GM23248 (cell line): Measurements from ENCODE around the gene MSH6. TPM values are rescaled to one million over a fixed set of nuclear protein-coding genes. Genes with fewer than 3 reads are reported as not detected.

ENCODE experiments used
- DNase-seq: peaks from one replicate; pipeline ENCODE4 v3.0.0-alpha.2; 2015
- H2AFZ ChIP-seq: fragments of 200-600 bp; sonication (generic); 2 replicates; pipeline ENCODE4 v1.6.1; 2016; ENCODE audit warnings: antibody characterized with exemption
- H3F3A ChIP-seq: fragments of 200-600 bp; sonication (generic); 2 replicates; pipeline ENCODE4 v1.6.1; 2016; ENCODE audit warnings: mild to moderate bottlenecking, antibody characterized with exemption, mixed run types; ENCODE audit not compliant: insufficient read depth
- H3K27ac ChIP-seq: fragments of 200-600 bp; sonication (generic); 2 replicates; pipeline ENCODE4 v1.5.1; 2016; ENCODE audit warnings: mild to moderate bottlenecking
- H3K27me3 ChIP-seq: fragments of 200-600 bp; sonication (generic); replicated peaks from 2 replicates; pipeline ENCODE4 v1.6.1; 2016; ENCODE audit warnings: mild to moderate bottlenecking; ENCODE audit not compliant: insufficient read depth
- H3K36me3 ChIP-seq: fragments of 200-600 bp; sonication (generic); 2 replicates; pipeline ENCODE4 v1.6.1; 2016; ENCODE audit warnings: low read depth, mild to moderate bottlenecking
- H3K4me1 ChIP-seq: fragments of 200-600 bp; sonication (generic); 2 replicates; pipeline ENCODE4 v1.6.1; 2016; ENCODE audit warnings: mild to moderate bottlenecking; ENCODE audit not compliant: insufficient read depth
- H3K4me2 ChIP-seq: fragments of 200-600 bp; sonication (generic); one replicate; pipeline ENCODE4 v1.6.1; 2016; ENCODE audit warnings: mild to moderate bottlenecking; ENCODE audit not compliant: unreplicated experiment
- H3K4me3 ChIP-seq: fragments of 200-600 bp; sonication (generic); 2 replicates; pipeline ENCODE4 v1.5.1; 2016; ENCODE audit warnings: mild to moderate bottlenecking
- H3K79me2 ChIP-seq: fragments of 200-600 bp; sonication (generic); 2 replicates; pipeline ENCODE4 v1.6.1; 2016; ENCODE audit warnings: mild to moderate bottlenecking; ENCODE audit not compliant: insufficient read depth
- H3K9ac ChIP-seq: fragments of 200-600 bp; sonication (generic); 2 replicates; pipeline ENCODE4 v1.6.1; 2016; ENCODE audit warnings: mild to moderate bottlenecking
- H3K9me2 ChIP-seq: fragments of 200-600 bp; sonication (generic); 2 replicates; pipeline ENCODE4 v1.6.1; 2016; ENCODE audit warnings: mixed run types, mild to moderate bottlenecking, moderate library complexity; ENCODE audit not compliant: insufficient read depth
- H3K9me3 ChIP-seq: fragments of 200-600 bp; sonication (generic); one replicate; pipeline ENCODE4 v1.6.1; 2017; ENCODE audit warnings: low read depth
- H4K20me1 ChIP-seq: fragments of 200-600 bp; sonication (generic); 2 replicates; pipeline ENCODE4 v1.6.0; 2016; ENCODE audit not compliant: insufficient read depth
- EZH2 ChIP-seq: fragments of 200-600 bp; sonication (generic); IDR thresholded peaks from 2 replicates; pipeline ENCODE4 v1.6.1; 2018; ENCODE audit warnings: antibody characterized with exemption, mild to moderate bottlenecking; ENCODE audit not compliant: insufficient read depth, poor library complexity, severe bottlenecking
- EZH2phosphoT487 ChIP-seq: fragments of 200-600 bp; sonication (generic); IDR thresholded peaks from 2 replicates; pipeline ENCODE4 v1.6.1; 2018; ENCODE audit warnings: antibody characterized with exemption, moderate library complexity, mild to moderate bottlenecking, low read depth; ENCODE audit not compliant: insufficient read depth
- WGBS, 2 experiments: methylation state at CpG; one replicate each; pipeline ENCODE4 v1.1.6; 2015 to 2017; ENCODE audit warnings: low lambda C conversion rate in 2 of 2, low coverage in 1 of 2; ENCODE audit errors: missing lambda C conversion rate in 2 of 2; 5-methylcytosine and 5-hydroxymethylcytosine counted together
- in situ Hi-C: fragments of 300-500 bp; cut with MboI; formaldehyde crosslinking; loops from 2 replicates; pipeline ENCODE4 v1.15.0; 2020
- polyA plus RNA-seq: library from polyadenylated mRNA; unstranded; fragments of >200 nt; fragmentation: Nextera tagmentation; extraction: Ambion mirVana; gene quantifications from 2 replicates; pipeline ENCODE4 v1.2.1, GENCODE V29; 2016
- total RNA-seq: library from RNA; depleted of rRNA; stranded (reverse); fragments of >200 nt; shearing (Covaris generic); gene quantifications from 2 replicates; pipeline ENCODE4 v1.2.3, GENCODE V29; 2014

Gene MSH6
- total and polyA plus RNA-seq, 2 experiments from 2014 or later = 35.1 to 57.8 TPM

DNA sequence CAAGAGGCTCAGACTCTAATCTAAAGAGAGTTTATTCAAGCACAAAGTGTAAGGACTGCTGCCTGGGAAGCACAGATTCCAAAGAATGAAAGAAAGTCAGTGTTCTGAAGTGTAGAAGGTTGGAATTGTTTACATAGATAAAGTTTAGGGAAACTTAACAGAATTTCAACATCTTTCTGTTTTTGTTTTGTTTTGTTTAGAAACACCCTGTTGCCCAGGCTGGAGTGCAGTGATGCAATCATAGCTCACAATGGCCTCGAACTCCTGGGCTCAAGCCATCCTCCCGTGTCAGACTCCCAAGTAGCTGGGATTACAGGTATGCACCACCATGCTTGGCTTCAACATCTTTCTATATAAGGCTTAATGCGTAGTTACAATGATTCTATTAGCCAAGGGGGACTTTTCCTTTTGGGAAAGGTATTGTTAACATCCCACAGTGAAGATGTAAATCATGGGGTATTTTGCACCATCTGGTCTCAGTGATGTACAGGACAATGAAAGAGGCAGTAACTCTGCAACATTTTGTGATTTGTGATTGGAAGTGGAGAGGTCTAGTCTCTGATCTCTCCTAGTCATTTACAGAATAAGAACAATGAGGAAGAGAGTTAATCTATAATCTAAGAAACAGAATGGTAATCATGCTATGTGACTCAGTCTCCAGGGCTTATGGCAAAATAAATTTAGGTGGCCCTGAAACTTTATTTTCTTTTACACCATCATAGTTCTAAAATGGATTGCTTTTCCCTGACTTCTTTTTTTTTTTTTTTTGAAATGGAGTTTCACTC, 45.6 kb upstream of the MSH6 start:
- WGBS, 2 experiments = 37 to 42% methylated on average over 3 of the region's 3 CpGs
- H3K27ac ChIP-seq = no peak overlapping the region
- in situ Hi-C loops = no loop called here
- DNase-seq = no peak
- H3K36me3 ChIP-seq = no peaks in the 10 kb centered on the region
- no peak overlapping the region for H3K4me2 ChIP-seq
- TF ChIP-seq EZH2 (no peak), EZH2phosphoT487 (no peak)
- no peaks in the 10 kb centered on the region for H3K9me3 ChIP-seq
- H3K4me3 ChIP-seq = no peak overlapping the region
- H3K27me3 ChIP-seq = peaks cover 35% of the 10 kb centered on the region
- no peaks in the 10 kb centered on the region for H4K20me1 ChIP-seq
- H3K4me1 ChIP-seq = no peaks in the 10 kb centered on the region
- no peaks in the 10 kb centered on the region for H3K79me2 ChIP-seq
- no peak overlapping the region for H3K9ac ChIP-seq
- H2AFZ ChIP-seq = no peak overlapping the region
- no peaks in the 10 kb centered on the region for H3K9me2 ChIP-seq
- no peaks in the 10 kb centered on the region for H3F3A ChIP-seq

DNA sequence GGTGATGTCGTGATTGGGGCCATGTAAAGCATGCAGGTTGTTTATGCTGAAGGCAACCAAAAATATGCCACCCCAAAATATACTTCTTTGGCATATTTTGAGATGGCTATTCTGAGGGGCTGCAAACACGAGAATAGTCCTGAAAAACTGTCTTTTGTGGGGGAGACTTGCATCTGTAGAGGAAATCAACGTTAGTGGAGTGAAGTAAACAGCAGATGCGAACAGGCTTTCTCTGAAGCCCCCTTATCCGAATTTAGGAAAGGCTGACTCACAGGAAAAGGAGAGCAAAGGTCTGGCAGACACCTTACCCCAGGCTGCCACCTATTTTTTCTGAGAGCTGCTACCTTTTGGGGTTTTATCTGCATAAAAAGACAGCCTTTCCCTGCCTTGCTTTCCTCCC, 44.6 kb upstream of the MSH6 start:
- in situ Hi-C loops = no loop called here

DNA sequence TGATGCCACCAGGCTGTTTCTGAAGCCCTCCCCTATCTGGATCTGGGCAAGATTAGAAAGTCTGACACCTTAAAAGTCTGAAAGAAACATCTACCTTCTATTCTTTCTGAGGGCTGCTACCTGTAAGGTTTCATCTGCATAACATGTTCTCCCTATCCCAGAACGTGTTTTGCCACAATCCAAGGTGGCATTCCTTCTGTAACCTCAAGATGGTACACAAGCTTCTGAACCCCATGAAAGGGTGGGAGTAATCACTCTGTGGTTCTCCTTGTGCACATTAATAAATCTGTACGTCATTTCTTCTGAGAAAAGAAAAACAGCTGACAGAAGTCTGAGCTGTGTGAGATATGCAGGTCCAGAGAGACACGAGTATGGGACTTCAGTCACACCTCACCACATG, 41.8 kb upstream of the MSH6 start:
- Histone ChIP-seq H3K4me2 (no peak overlapping the region), H3K9me2 (no peaks in the 10 kb centered on the region), H3K36me3 (no peaks in the 10 kb centered on the region), H3K79me2 (no peaks in the 10 kb centered on the region), H3K9me3 (no peaks in the 10 kb centered on the region), H4K20me1 (no peaks in the 10 kb centered on the region), H3F3A (no peaks in the 10 kb centered on the region), H3K27me3 (peaks cover 33% of the 10 kb centered on the region), H3K9ac (no peak overlapping the region), H3K4me3 (no peak overlapping the region), H3K27ac (no peak overlapping the region), H3K4me1 (no peaks in the 10 kb centered on the region), H2AFZ (no peak overlapping the region)
- 16 to 19% methylated on average over 3 of the region's 3 CpGs for WGBS, 2 experiments
- in situ Hi-C loops = no loop called here
- no peak for TF ChIP-seq EZH2
- no peak for TF ChIP-seq EZH2phosphoT487
- DNase-seq = no peak

More for the DNA sequence above, 44.6 kb upstream of the MSH6 start:
- Histone ChIP-seq H3K36me3 (no peaks in the 10 kb centered on the region), H3K4me1 (no peaks in the 10 kb centered on the region), H2AFZ (no peak overlapping the region), H3K9ac (no peak overlapping the region), H3K4me2 (no peak overlapping the region), H3K4me3 (no peak overlapping the region), H3F3A (no peaks in the 10 kb centered on the region), H3K79me2 (no peaks in the 10 kb centered on the region), H3K9me2 (no peaks in the 10 kb centered on the region), H3K27me3 (peaks cover 44% of the 10 kb centered on the region), H4K20me1 (no peaks in the 10 kb centered on the region), H3K27ac (no peak overlapping the region), H3K9me3 (no peaks in the 10 kb centered on the region)
- no peak for DNase-seq
- 47 to 54% methylated on average over 5 of the region's 5 CpGs for WGBS, 2 experiments
- TF ChIP-seq EZH2 (no peak), EZH2phosphoT487 (no peak)

DNA sequence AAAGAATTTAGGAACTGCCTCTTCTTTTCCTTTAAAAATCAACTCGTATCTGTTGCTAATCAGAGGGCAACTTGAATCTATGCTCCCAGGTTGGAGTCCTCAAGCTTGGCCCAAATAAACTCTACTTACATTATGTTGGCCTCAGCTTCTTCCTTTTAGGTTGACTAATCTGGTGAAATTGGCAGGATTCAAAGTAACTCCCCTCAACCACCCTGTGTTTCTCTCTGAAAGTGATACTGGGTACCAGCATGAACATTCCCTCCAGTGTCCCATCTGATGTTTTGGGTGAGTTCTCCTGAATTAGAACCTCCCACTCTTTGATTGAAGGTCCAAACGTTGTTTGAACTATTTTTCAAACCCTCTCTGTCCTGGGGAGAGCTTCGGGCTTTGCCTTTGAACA, 41.3 kb upstream of the MSH6 start:
- Histone ChIP-seq H3K27ac (no peak overlapping the region), H2AFZ (no peak overlapping the region), H3K36me3 (no peaks in the 10 kb centered on the region), H3K79me2 (no peaks in the 10 kb centered on the region), H3K4me2 (no peak overlapping the region), H3K9ac (no peak overlapping the region), H4K20me1 (no peaks in the 10 kb centered on the region), H3K4me3 (no peak overlapping the region), H3F3A (no peaks in the 10 kb centered on the region), H3K4me1 (no peaks in the 10 kb centered on the region), H3K27me3 (peaks cover 33% of the 10 kb centered on the region), H3K9me2 (no peaks in the 10 kb centered on the region), H3K9me3 (no peaks in the 10 kb centered on the region)
- WGBS, 2 experiments = 23 to 27% methylated on average over 3 of the region's 3 CpGs
- TF ChIP-seq EZH2 (no peak), EZH2phosphoT487 (no peak)
- in situ Hi-C loops = no loop called here
- DNase-seq = no peak

DNA sequence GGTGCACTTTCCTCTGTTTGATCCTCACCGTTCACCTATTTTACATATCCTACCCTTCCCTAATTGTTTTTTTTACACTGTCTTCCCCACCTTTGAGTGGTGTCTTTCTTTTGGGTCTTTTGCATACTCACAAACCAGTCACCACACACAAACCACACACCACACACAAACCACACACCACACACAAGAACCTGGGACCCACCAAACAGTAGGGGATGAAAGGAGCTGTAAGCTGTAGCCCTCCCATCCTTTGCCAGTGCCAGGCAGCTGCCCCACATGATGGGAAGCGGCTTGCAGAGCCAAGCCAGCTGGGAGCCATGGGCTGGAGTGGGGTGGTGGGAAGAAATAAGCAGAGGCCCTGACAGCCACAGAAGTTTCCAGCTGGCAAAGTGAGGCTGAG, 38.9 kb upstream of the MSH6 start:
- Histone ChIP-seq H3K79me2 (no peaks in the 10 kb centered on the region), H3K27ac (no peak overlapping the region), H3K36me3 (no peaks in the 10 kb centered on the region), H3K9me3 (no peaks in the 10 kb centered on the region), H3K27me3 (peaks cover 29% of the 10 kb centered on the region), H2AFZ (no peak overlapping the region), H3F3A (no peaks in the 10 kb centered on the region), H3K4me3 (no peak overlapping the region), H3K4me1 (no peaks in the 10 kb centered on the region), H4K20me1 (no peaks in the 10 kb centered on the region), H3K4me2 (no peak overlapping the region), H3K9ac (no peak overlapping the region), H3K9me2 (no peaks in the 10 kb centered on the region)
- in situ Hi-C loops = no loop called here
- DNase-seq = no peak
- WGBS, 2 experiments = 46 to 53% methylated on average over 2 of the region's 2 CpGs
- TF ChIP-seq EZH2 = no peak
- no peak for TF ChIP-seq EZH2phosphoT487
